BE2C (cell line): ENCODE data around the gene PARP8.

Experiments
- DNase-seq: peaks from one replicate; pipeline ENCODE4 v3.0.0-alpha.2; 2020
- H3K27me3 ChIP-seq: fragments of 250-450 bp; sonication (Bioruptor Pico); 2 replicates; pipeline ENCODE4 v1.5.1; 2020; ENCODE audit warnings: mild to moderate bottlenecking
- H3K36me3 ChIP-seq: fragments of 250-450 bp; sonication (Bioruptor Pico); 2 replicates; pipeline ENCODE4 v1.5.1; 2020; ENCODE audit warnings: mild to moderate bottlenecking
- H3K4me1 ChIP-seq: fragments of 250-450 bp; sonication (Bioruptor Pico); 2 replicates; pipeline ENCODE4 v1.5.1; 2020
- H3K4me3 ChIP-seq: 2 replicates; pipeline ENCODE4 v1.5.1; 2011; ENCODE audit warnings: low read depth, low read length
- H3K9me3 ChIP-seq: fragments of 250-450 bp; sonication (Bioruptor Pico); 2 replicates; pipeline ENCODE4 v1.5.1; 2020
- TF ChIP-seq, protein P1 (sequence below): IDR thresholded peaks from 2 replicates; pipeline ENCODE4 v1.5.1; 2012; ENCODE audit warnings: mild to moderate bottlenecking, low read depth, low read length

The PARP8 gene

DNA sequence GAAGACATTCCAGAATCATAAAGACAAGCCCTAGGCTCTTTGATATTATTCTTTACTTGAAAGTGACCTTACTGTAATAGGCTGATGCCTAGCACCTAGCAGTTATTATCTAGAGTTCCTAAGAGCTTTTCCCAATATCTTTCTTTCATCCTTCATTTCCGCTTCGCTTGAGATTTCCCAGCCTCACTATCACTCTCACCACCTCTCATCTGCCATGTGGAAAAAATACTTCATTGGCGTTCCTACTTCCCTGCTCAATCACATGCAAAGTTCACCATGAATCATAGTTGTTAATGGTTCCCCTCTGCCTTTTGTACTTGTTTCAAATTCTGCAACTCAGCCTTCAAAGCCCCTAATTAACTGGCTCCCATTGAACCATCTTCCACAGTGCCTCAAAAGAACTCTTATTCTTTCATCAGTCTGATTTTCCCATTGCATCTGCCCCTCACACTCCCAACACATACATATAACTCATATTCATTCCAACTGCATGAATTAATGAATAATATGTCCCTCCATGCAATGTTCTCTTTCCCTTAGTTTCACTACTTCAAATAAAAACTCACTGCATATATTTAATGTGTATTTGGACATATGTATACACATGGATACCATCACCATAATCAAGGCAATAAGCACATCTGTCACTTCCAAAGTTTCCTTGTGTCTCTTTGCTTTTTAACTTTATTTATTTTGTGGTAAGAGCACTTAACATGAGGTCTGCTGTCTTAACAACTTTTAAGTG is 221.6 kb downstream of the PARP8 start:
- no peaks in the 10 kb centered on the region for H3K27me3 ChIP-seq
- no peak for DNase-seq
- no peaks in the 10 kb centered on the region for H3K4me1 ChIP-seq
- H3K4me3 ChIP-seq: no peak overlapping the region
- no peaks in the 10 kb centered on the region for H3K9me3 ChIP-seq
- no peaks in the 10 kb centered on the region for H3K36me3 ChIP-seq
- TF ChIP-seq, protein P1, sequence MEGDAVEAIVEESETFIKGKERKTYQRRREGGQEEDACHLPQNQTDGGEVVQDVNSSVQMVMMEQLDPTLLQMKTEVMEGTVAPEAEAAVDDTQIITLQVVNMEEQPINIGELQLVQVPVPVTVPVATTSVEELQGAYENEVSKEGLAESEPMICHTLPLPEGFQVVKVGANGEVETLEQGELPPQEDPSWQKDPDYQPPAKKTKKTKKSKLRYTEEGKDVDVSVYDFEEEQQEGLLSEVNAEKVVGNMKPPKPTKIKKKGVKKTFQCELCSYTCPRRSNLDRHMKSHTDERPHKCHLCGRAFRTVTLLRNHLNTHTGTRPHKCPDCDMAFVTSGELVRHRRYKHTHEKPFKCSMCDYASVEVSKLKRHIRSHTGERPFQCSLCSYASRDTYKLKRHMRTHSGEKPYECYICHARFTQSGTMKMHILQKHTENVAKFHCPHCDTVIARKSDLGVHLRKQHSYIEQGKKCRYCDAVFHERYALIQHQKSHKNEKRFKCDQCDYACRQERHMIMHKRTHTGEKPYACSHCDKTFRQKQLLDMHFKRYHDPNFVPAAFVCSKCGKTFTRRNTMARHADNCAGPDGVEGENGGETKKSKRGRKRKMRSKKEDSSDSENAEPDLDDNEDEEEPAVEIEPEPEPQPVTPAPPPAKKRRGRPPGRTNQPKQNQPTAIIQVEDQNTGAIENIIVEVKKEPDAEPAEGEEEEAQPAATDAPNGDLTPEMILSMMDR: no peak

DNA sequence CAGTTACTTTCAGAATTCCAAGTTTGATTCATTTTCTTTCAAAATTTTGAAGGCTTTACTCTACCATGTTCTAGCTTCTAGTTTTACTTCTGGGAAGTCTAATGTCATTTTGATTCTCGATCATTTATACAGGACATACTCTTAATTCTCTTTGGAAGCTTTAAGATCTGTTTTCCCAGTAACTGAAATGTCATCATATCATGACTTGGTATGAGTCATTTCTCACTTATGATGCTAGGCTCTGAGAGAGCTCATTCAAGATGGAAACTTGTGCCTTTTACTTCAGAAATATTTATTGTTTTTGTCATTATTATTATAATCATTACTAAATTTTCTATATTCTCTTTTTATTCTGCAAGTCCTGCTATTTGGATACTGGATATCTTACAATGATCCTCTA is 222.3 kb downstream of the PARP8 start:
- DNase-seq: no peak
- TF ChIP-seq, protein P1: no peak

DNA sequence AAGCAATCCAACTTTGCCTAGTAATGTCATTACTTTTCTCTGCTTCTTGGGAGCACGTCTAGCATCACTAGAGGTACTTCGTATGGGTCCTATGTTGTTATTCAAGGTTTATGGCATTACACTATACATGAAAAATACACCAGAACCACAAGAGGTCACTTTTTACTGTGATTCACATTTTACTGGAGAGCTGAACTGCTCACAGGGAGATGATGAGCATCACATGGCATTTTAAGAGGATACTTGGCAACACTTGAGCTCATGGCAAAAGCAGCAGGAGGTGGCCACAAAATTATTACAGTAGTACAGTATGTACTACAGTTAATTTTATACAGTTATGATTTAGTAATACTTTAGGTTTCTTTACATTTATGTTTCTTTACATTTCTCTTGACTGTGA is 223.4 kb downstream of the PARP8 start:
- Histone ChIP-seq H3K4me3 (no peak overlapping the region), H3K9me3 (no peaks in the 10 kb centered on the region), H3K4me1 (no peaks in the 10 kb centered on the region), H3K36me3 (no peaks in the 10 kb centered on the region), H3K27me3 (no peaks in the 10 kb centered on the region)
- TF ChIP-seq, protein P1: no peak
- no peak for DNase-seq

More for the DNA sequence above, 222.3 kb downstream of the PARP8 start:
- Histone ChIP-seq H3K4me3 (no peak overlapping the region), H3K4me1 (no peaks in the 10 kb centered on the region), H3K36me3 (no peaks in the 10 kb centered on the region), H3K27me3 (no peaks in the 10 kb centered on the region), H3K9me3 (no peaks in the 10 kb centered on the region)
